ENCODE data around the gene FBLN2. TPM values are rescaled to one million over a fixed set of nuclear protein-coding genes. Genes with fewer than 3 reads are reported as not detected.

FBLN2 gene
- polyA plus RNA-seq, 3 donors = 0.08 TPM; not detected in 2

DNA sequence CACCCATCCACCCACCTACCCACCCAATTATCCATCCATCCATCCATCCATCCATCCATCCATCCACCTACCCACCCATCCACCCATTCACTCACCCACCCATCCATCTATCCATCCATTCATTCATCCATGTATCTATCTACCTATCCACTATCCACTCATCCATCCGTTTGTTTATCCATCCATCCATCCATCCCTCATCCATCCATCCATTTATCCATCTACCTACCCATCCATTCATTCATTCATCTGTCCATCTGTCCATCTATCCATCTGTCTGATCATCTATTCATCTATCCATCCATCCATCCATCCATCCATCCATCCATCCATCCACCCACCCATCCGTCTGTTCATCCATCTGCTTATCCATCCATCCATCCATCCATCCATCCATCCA, 65.7 kb downstream of the FBLN2 start:
- no peak for DNase-seq
- intact Hi-C loops (cut with micrococcal nuclease) = no loop called here
- no peaks in the 10 kb centered on the region for H3K9me3 ChIP-seq (replicated peaks in 1 of 2; ENCODE audit: control insufficient read depth in 1 of 2, insufficient read depth in 1 of 2, low read length in 2 of 2)
- no peaks in the 10 kb centered on the region for H3K27me3 ChIP-seq (ENCODE audit: control insufficient read depth in 2 of 2, insufficient read depth in 2 of 2, low read length in 2 of 2)
- Mint-ChIP-seq H3K4me1 (no peaks in the 10 kb centered on the region), H3K4me3 (no peak overlapping the region), H3K9me3 (peaks cover 0 to 4% (median 2%) of the 10 kb centered on the region in 7 donors), H3K27ac (no peak overlapping the region), H3K27me3 (ENCODE audit: low read depth in 3 of 3) (peaks cover 0 to 5% (median 4%) of the 10 kb centered on the region in 3 donors), H3K36me3 (no peaks in the 10 kb centered on the region)
- no peak overlapping the region for H3K4me3 ChIP-seq (replicated peaks in 1 of 3; ENCODE audit: low read depth in 2 of 3, low read length in 3 of 3)
- H3K4me2 ChIP-seq (replicated peaks; ENCODE audit: extremely low read depth, low read length, poor library complexity, severe bottlenecking) = no peak overlapping the region
- H3K27ac ChIP-seq (ENCODE audit: low read depth in 1 of 2, low read length in 2 of 2) = no peak overlapping the region
- no peaks in the 10 kb centered on the region for H3K4me1 ChIP-seq (ENCODE audit: control insufficient read depth in 1 of 2, insufficient read depth in 2 of 2, low read length in 2 of 2)
- H2AFZ ChIP-seq (ENCODE audit: insufficient read depth, low read depth, low read length, poor library complexity, severe bottlenecking) = no peak overlapping the region
- no peaks in the 10 kb centered on the region for H4K20me1 ChIP-seq (ENCODE audit: insufficient read depth, low read length)
- WGBS (ENCODE audit: insufficient coverage) = 95% methylated on average over 2 of the region's 2 CpGs
- H3K79me2 ChIP-seq (ENCODE audit: insufficient read depth, low read length) = no peaks in the 10 kb centered on the region
- TF ChIP-seq, protein P1, sequence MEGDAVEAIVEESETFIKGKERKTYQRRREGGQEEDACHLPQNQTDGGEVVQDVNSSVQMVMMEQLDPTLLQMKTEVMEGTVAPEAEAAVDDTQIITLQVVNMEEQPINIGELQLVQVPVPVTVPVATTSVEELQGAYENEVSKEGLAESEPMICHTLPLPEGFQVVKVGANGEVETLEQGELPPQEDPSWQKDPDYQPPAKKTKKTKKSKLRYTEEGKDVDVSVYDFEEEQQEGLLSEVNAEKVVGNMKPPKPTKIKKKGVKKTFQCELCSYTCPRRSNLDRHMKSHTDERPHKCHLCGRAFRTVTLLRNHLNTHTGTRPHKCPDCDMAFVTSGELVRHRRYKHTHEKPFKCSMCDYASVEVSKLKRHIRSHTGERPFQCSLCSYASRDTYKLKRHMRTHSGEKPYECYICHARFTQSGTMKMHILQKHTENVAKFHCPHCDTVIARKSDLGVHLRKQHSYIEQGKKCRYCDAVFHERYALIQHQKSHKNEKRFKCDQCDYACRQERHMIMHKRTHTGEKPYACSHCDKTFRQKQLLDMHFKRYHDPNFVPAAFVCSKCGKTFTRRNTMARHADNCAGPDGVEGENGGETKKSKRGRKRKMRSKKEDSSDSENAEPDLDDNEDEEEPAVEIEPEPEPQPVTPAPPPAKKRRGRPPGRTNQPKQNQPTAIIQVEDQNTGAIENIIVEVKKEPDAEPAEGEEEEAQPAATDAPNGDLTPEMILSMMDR (IDR thresholded peaks at IDR 0.05) = no peak
- H3K36me3 ChIP-seq (replicated peaks in 1 of 2; ENCODE audit: control insufficient read depth in 1 of 2, insufficient read depth in 2 of 2, low read length in 2 of 2) = no peaks in the 10 kb centered on the region
- no peak overlapping the region for H3K9ac ChIP-seq (ENCODE audit: insufficient read depth, low read length, poor library complexity, severe bottlenecking)

DNA sequence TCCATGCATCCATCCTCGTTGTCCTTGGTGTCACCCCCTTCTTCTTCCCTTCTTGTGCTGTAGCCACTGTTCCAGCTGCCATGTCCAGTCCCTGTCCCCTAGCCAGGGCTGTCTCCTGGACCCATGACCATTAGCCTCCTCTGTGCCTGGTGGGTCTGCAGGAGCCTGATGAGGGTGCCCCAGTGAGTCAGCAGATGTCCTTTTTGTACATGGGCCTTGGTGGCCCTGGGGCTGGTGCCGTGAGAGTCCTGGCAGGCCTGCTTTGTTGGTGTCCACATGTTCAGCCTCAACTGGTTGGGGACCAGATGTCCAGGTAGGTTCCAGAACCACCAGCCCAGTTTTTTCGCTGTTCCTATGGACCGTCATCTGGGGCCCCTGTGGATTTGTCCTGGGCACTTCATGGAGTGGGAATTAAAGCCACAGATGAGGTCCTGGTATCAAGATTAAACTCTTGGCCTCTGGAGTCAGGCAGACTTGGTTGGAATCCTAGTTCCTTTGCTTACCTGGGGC, 66.1 kb downstream of the FBLN2 start:
- Mint-ChIP-seq H3K27ac (no peak overlapping the region), H3K4me3 (no peak overlapping the region), H3K36me3 (no peaks in the 10 kb centered on the region), H3K4me1 (no peaks in the 10 kb centered on the region), H3K27me3 (ENCODE audit: low read depth in 3 of 3) (peaks cover 0 to 5% (median 3%) of the 10 kb centered on the region in 3 donors), H3K9me3 (peaks cover 0 to 4% (median 2%) of the 10 kb centered on the region in 7 donors)
- Histone ChIP-seq H4K20me1 (ENCODE audit: insufficient read depth, low read length) (no peaks in the 10 kb centered on the region), H3K4me2 (replicated peaks; ENCODE audit: extremely low read depth, low read length, poor library complexity, severe bottlenecking) (no peak overlapping the region), H3K4me3 (replicated peaks in 1 of 3; ENCODE audit: low read depth in 2 of 3, low read length in 3 of 3) (no peak overlapping the region), H2AFZ (ENCODE audit: insufficient read depth, low read depth, low read length, poor library complexity, severe bottlenecking) (no peak overlapping the region), H3K9me3 (replicated peaks in 1 of 2; ENCODE audit: control insufficient read depth in 1 of 2, insufficient read depth in 1 of 2, low read length in 2 of 2) (no peaks in the 10 kb centered on the region), H3K27ac (ENCODE audit: low read depth in 1 of 2, low read length in 2 of 2) (no peak overlapping the region), H3K9ac (ENCODE audit: insufficient read depth, low read length, poor library complexity, severe bottlenecking) (no peak overlapping the region), H3K4me1 (ENCODE audit: control insufficient read depth in 1 of 2, insufficient read depth in 2 of 2, low read length in 2 of 2) (no peaks in the 10 kb centered on the region), H3K27me3 (ENCODE audit: control insufficient read depth in 2 of 2, insufficient read depth in 2 of 2, low read length in 2 of 2) (no peaks in the 10 kb centered on the region), H3K36me3 (replicated peaks in 1 of 2; ENCODE audit: control insufficient read depth in 1 of 2, insufficient read depth in 2 of 2, low read length in 2 of 2) (no peaks in the 10 kb centered on the region), H3K79me2 (ENCODE audit: insufficient read depth, low read length) (no peaks in the 10 kb centered on the region)
- intact Hi-C loops (cut with micrococcal nuclease) = no loop called here
- TF ChIP-seq, protein P1 (IDR thresholded peaks at IDR 0.05) = no peak
- no peak for DNase-seq
- WGBS (ENCODE audit: insufficient coverage) = 97% methylated on average over 4 of the region's 4 CpGs

Measured in CD14-positive monocyte (primary cell).